Body of pancreas (tissue), 4 donors: ENCODE data around the gene PARP11. TPM values are rescaled to one million over a fixed set of nuclear protein-coding genes. Genes with fewer than 3 reads are reported as not detected.

Experiments
- ATAC-seq: fragments of 150-250 bp; one replicate; pipeline ENCODE4 v1.9.1; 2016
- DNase-seq, 4 donors: peaks; one replicate each; pipeline ENCODE4 v3.0.0-alpha.2; 2019
- H3K27ac ChIP-seq, 4 donors: fragments of 200-600 bp; sonication (generic); 1 replicate in 3 of 4; 2 replicates in 1 of 4; pipeline versions ENCODE4 v1.5.1 to v1.6.1; 2016 to 2019; ENCODE audit warnings: mild to moderate bottlenecking in 1 of 4, mixed read lengths in 1 of 4, moderate library complexity in 1 of 4
- H3K27me3 ChIP-seq, 2 donors: fragments of 200-600 bp; sonication (generic); one replicate each; pipeline ENCODE4 v1.6.0; 2016; ENCODE audit warnings: mild to moderate bottlenecking in 1 of 2
- H3K36me3 ChIP-seq, 2 donors: fragments of 200-600 bp; sonication (generic); replicated peaks in 1 of 2; 2 replicates each; pipeline ENCODE4 v1.5.1; 2016; ENCODE audit warnings: low read depth in 2 of 2; ENCODE audit not compliant: insufficient read depth in 1 of 2
- H3K4me1 ChIP-seq: fragments of 200-600 bp; sonication (generic); one replicate; pipeline ENCODE4 v1.6.0; 2016
- H3K4me3 ChIP-seq, 2 donors: fragments of 200-600 bp; sonication (generic); 1 replicate in 1 of 2; 2 replicates in 1 of 2; pipeline ENCODE4 v1.5.1; 2016 to 2019
- H3K9me3 ChIP-seq, 3 donors: fragments of 200-600 bp; sonication (generic); 1 replicate in 2 of 3; 2 replicates in 1 of 3; pipeline ENCODE4 v1.5.1; 2016
- CTCF ChIP-seq, 7 experiments: fragments of 450-650 bp in 4 of 7; fragments of 200-600 bp in 3 of 7; sonication (generic) in 3 of 7; IDR thresholded peaks; one replicate each; pipeline ENCODE4 v1.5.1; 2016 to 2019; ENCODE audit warnings: antibody characterized with exemption in 7 of 7
- POLR2A ChIP-seq, 3 donors: fragments of 450-650 bp; IDR thresholded peaks; one replicate each; pipeline ENCODE4 v1.6.1; 2016; ENCODE audit warnings: antibody characterized with exemption in 3 of 3, mild to moderate bottlenecking in 2 of 3
- WGBS, 2 donors: methylation state at CpG; one replicate each; pipeline ENCODE4 v1.1.5; 2017; 5-methylcytosine and 5-hydroxymethylcytosine counted together
- intact Hi-C: fragments of 100-400 bp; cut with DNase I; formaldehyde crosslinking; loops from one replicate; pipeline ENCODE4 v1.15.1; 2023
- total RNA-seq, 2 donors: library from RNA; depleted of rRNA; stranded (reverse); fragments of >200 nt; gene quantifications; one replicate each; pipeline ENCODE4 v1.1.0, GENCODE V29; 2016

The PARP11 gene
- total RNA-seq, 2 donors from 2014 or later, result 2.3 to 3.3 TPM

DNA sequence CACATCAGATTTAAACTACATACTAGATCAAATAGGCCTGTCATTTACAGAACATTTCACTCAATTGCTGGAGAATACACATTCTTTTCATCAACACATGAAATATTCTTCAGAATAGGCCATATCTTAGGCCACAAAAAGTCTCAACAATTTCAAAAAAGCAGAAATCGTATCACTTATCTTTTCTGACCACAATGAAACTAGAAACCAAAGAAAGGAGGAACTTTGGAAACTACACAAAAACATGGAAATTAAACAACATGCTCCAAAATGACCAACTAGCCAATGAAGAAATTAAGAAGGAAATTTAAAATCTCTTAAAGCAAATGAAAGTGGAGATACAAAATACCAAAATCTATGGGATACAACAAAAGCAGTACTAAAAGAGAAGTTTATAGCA lies 35.1 kb downstream of the PARP11 start:
- intact Hi-C loops, result no loop called here
- DNase-seq (no peak), ATAC-seq (no peak)
- H3K36me3 ChIP-seq, result no peaks in the 10 kb centered on the region
- WGBS, 2 donors, result 65 to 80% methylated on average over 1 of the region's 1 CpG
- H3K9me3 ChIP-seq, result no peaks in the 10 kb centered on the region
- TF ChIP-seq CTCF (IDR thresholded peaks at IDR 0.05), result no peak
- TF ChIP-seq POLR2A (IDR thresholded peaks at IDR 0.05), result no peak
- peaks cover under 1% of the 10 kb centered on the region for H3K4me1 ChIP-seq
- no peaks in the 10 kb centered on the region for H3K27me3 ChIP-seq
- no peak overlapping the region for H3K27ac ChIP-seq
- H3K4me3 ChIP-seq, result no peak overlapping the region

GRCh38 chr12:3837049-3837448 lies 36.1 kb downstream of the PARP11 start:
- Histone ChIP-seq H3K4me1 (peaks cover 8% of the 10 kb centered on the region), H3K27ac (no peak overlapping the region), H3K9me3 (no peaks in the 10 kb centered on the region), H3K4me3 (no peak overlapping the region), H3K27me3 (no peaks in the 10 kb centered on the region), H3K36me3 (no peaks in the 10 kb centered on the region)
- TF ChIP-seq POLR2A (IDR thresholded peaks at IDR 0.05) (no peak), CTCF (IDR thresholded peaks at IDR 0.05) (no peak)
- intact Hi-C loops, result no loop called here
- ATAC-seq (no peak), DNase-seq (no peak)
- WGBS, 2 donors, result 98% methylated on average over 4 of the region's 4 CpGs

DNA sequence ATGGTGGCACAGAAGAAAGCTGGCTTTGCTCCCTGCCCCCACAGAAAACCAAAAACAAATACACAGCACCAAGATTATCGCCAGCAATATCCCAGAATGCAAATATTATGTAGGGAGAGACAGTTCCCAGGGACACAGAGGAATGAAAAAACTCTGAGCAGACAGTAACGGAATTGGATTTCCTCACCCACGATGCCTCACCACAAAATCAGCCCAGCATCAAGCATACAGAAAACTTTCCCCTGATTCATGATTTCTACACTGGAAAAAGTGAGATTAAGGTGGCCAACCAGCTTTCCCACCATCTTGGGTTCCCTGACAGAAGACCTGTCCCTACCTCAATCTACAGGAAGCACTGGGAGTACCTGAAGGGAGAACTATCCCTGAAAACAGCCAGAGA lies 36.6 kb downstream of the PARP11 start:
- no peak for TF ChIP-seq CTCF (IDR thresholded peaks at IDR 0.05)
- TF ChIP-seq POLR2A (IDR thresholded peaks at IDR 0.05), result no peak
- intact Hi-C loops, result no loop called here
- DNase-seq, result no peak
- Histone ChIP-seq H3K4me1 (peaks cover 8% of the 10 kb centered on the region), H3K4me3 (no peak overlapping the region), H3K27me3 (no peaks in the 10 kb centered on the region), H3K36me3 (no peaks in the 10 kb centered on the region), H3K27ac (no peak overlapping the region), H3K9me3 (no peaks in the 10 kb centered on the region)
- ATAC-seq, result no peak
- WGBS, 2 donors, result 87 to 90% methylated on average over 3 of the region's 3 CpGs

GRCh38 chr12:3835914-3836313 lies 37.3 kb downstream of the PARP11 start:
- TF ChIP-seq POLR2A (IDR thresholded peaks at IDR 0.05), result no peak
- no peak for TF ChIP-seq CTCF (IDR thresholded peaks at IDR 0.05)
- DNase-seq (no peak), ATAC-seq (no peak)
- no peak overlapping the region for H3K4me3 ChIP-seq
- H3K27me3 ChIP-seq, result no peaks in the 10 kb centered on the region
- H3K27ac ChIP-seq, result no peak overlapping the region
- H3K36me3 ChIP-seq, result no peaks in the 10 kb centered on the region
- H3K4me1 ChIP-seq, result peaks cover 8% of the 10 kb centered on the region
- 85 to 89% methylated on average over 2 of the region's 2 CpGs for WGBS, 2 donors
- intact Hi-C loops, result no loop called here
- H3K9me3 ChIP-seq, result no peaks in the 10 kb centered on the region

- intact Hi-C loops, result no loop called here
- Histone ChIP-seq H3K36me3 (no peaks in the 10 kb centered on the region), H3K27ac (no peak overlapping the region), H3K4me1 (peaks cover 8% of the 10 kb centered on the region), H3K4me3 (no peak overlapping the region), H3K27me3 (no peaks in the 10 kb centered on the region), H3K9me3 (no peaks in the 10 kb centered on the region)
- 82 to 86% methylated on average over 6 of the region's 6 CpGs for WGBS, 2 donors
- TF ChIP-seq CTCF (IDR thresholded peaks at IDR 0.05) (no peak), POLR2A (IDR thresholded peaks at IDR 0.05) (no peak)
- DNase-seq, result no peak
- no peak for ATAC-seq
Measured at GRCh38 chr12:3834774-3835173, 38.4 kb downstream of the PARP11 start.
